ENCODE measurements around the gene COQ3.

Gene COQ3

GRCh38 chr6:99331531-99331930 is 62.5 kb downstream of the COQ3 start:
- DNase-seq (ENCODE audit: low read depth), result no peak

GRCh38 chr6:99330159-99330558 is 63.8 kb downstream of the COQ3 start:
- DNase-seq (ENCODE audit: low read depth), result peak; percentile 26

- DNase-seq (ENCODE audit: low read depth), result no peak
These were observed 69.0 kb downstream of the COQ3 start for GRCh38 chr6:99324996-99325395.
